ENCODE data around the gene THEMIS. TPM values are rescaled to one million over a fixed set of nuclear protein-coding genes. Genes with fewer than 3 reads are reported as not detected.

The THEMIS gene
- polyA plus RNA-seq, 1 experiment, result not detected

GRCh38 chr6:127844529-127844928 lies 56.3 kb downstream of the THEMIS start:
- no peak for DNase-seq (ENCODE audit: low read depth)
- no peaks in the 10 kb centered on the region for H3K27me3 ChIP-seq (ENCODE audit: control insufficient read depth, insufficient read depth, low read length)
- H3K4me3 ChIP-seq (ENCODE audit: low read depth, low read length), result no peak overlapping the region
- POLR2A ChIA-PET, result no interaction called here
- TF ChIP-seq CTCF (IDR thresholded peaks at IDR 0.05; ENCODE audit: insufficient read depth, low read depth, low read length), result no peak
- CTCF ChIA-PET, result no interaction called here
- H3K36me3 ChIP-seq (ENCODE audit: control insufficient read depth, insufficient read depth, low read length), result no peaks in the 10 kb centered on the region

- Histone ChIP-seq H3K36me3 (ENCODE audit: control insufficient read depth, insufficient read depth, low read length) (no peaks in the 10 kb centered on the region), H3K4me3 (ENCODE audit: low read depth, low read length) (no peak overlapping the region), H3K27me3 (ENCODE audit: control insufficient read depth, insufficient read depth, low read length) (no peaks in the 10 kb centered on the region)
- CTCF ChIA-PET, result no interaction called here
- TF ChIP-seq CTCF (IDR thresholded peaks at IDR 0.05; ENCODE audit: insufficient read depth, low read depth, low read length), result no peak
- POLR2A ChIA-PET, result no interaction called here
- no peak for DNase-seq (ENCODE audit: low read depth)
These were observed 57.3 kb downstream of the THEMIS start for GRCh38 chr6:127843582-127843981.

- CTCF ChIA-PET, result interaction anchor here (0.7 kb wide), 1 partner anchor 11 kb away, joined by 3 read pairs; no protein-coding TSS in a partner anchor
- H3K36me3 ChIP-seq (ENCODE audit: control insufficient read depth, insufficient read depth, low read length), result no peaks in the 10 kb centered on the region
- no peaks in the 10 kb centered on the region for H3K27me3 ChIP-seq (ENCODE audit: control insufficient read depth, insufficient read depth, low read length)
- POLR2A ChIA-PET, result no interaction called here
- no peak for TF ChIP-seq CTCF (IDR thresholded peaks at IDR 0.05; ENCODE audit: insufficient read depth, low read depth, low read length)
- no peak overlapping the region for H3K4me3 ChIP-seq (ENCODE audit: low read depth, low read length)
- DNase-seq (ENCODE audit: low read depth), result no peak
These were observed 58.3 kb downstream of the THEMIS start for GRCh38 chr6:127842562-127842961.

GRCh38 chr6:127841811-127842210 lies 59.0 kb downstream of the THEMIS start:
- ChIA-PET CTCF (no interaction called here), POLR2A (interaction anchor here (0.6 kb wide), 1 partner anchor 419 kb away, joined by 3 read pairs; no protein-coding TSS in a partner anchor)
- Histone ChIP-seq H3K27me3 (ENCODE audit: control insufficient read depth, insufficient read depth, low read length) (no peaks in the 10 kb centered on the region), H3K4me3 (ENCODE audit: low read depth, low read length) (no peak overlapping the region), H3K36me3 (ENCODE audit: control insufficient read depth, insufficient read depth, low read length) (no peaks in the 10 kb centered on the region)
- TF ChIP-seq CTCF (IDR thresholded peaks at IDR 0.05; ENCODE audit: insufficient read depth, low read depth, low read length), result no peak
- no peak for DNase-seq (ENCODE audit: low read depth)

- ChIA-PET POLR2A (no interaction called here), CTCF (no interaction called here)
- no peak for DNase-seq (ENCODE audit: low read depth)
- Histone ChIP-seq H3K36me3 (ENCODE audit: control insufficient read depth, insufficient read depth, low read length) (no peaks in the 10 kb centered on the region), H3K27me3 (ENCODE audit: control insufficient read depth, insufficient read depth, low read length) (no peaks in the 10 kb centered on the region), H3K4me3 (ENCODE audit: low read depth, low read length) (no peak overlapping the region)
- no peak for TF ChIP-seq CTCF (IDR thresholded peaks at IDR 0.05; ENCODE audit: insufficient read depth, low read depth, low read length)
These were observed 66.7 kb downstream of the THEMIS start for GRCh38 chr6:127834136-127834535.

All from BJ (cell line).